Karpas-422 (cell line): ENCODE results near the gene ATXN1. TPM values are rescaled to one million over a fixed set of nuclear protein-coding genes. Genes with fewer than 3 reads are reported as not detected.

ENCODE experiments used
- DNase-seq: peaks from one replicate; pipeline ENCODE4 v3.0.0-alpha.2; 2015
- H2AFZ ChIP-seq: fragments of 200-600 bp; sonication (generic); 2 replicates; pipeline ENCODE4 v1.6.1; 2014; ENCODE audit warnings: antibody characterized with exemption, low read length, mixed read lengths
- H3K27ac ChIP-seq: fragments of 200-600 bp; sonication (generic); 2 replicates; pipeline ENCODE4 v1.5.1; 2014; ENCODE audit warnings: mild to moderate bottlenecking, low read length, moderate library complexity
- H3K27me3 ChIP-seq: fragments of 200-600 bp; sonication (generic); 2 replicates; pipeline ENCODE4 v1.6.1; 2014; ENCODE audit warnings: low read length, mixed read lengths
- H3K36me3 ChIP-seq: fragments of 200-600 bp; sonication (generic); 2 replicates; pipeline ENCODE4 v1.6.1; 2014; ENCODE audit warnings: low read length, mixed read lengths; ENCODE audit not compliant: insufficient read depth
- H3K4me1 ChIP-seq: fragments of 200-600 bp; sonication (generic); 2 replicates; pipeline ENCODE4 v1.6.1; 2014; ENCODE audit warnings: mild to moderate bottlenecking, low read length, mixed read lengths
- H3K4me2 ChIP-seq: fragments of 200-600 bp; sonication (generic); 2 replicates; pipeline ENCODE4 v1.6.1; 2014; ENCODE audit warnings: low read length, low read depth, mild to moderate bottlenecking; ENCODE audit not compliant: poor library complexity, severe bottlenecking
- H3K4me3 ChIP-seq: fragments of 200-600 bp; sonication (generic); 2 replicates; pipeline ENCODE4 v1.5.1; 2014; ENCODE audit warnings: mild to moderate bottlenecking, antibody characterized with exemption, low read length, mixed read lengths
- H3K79me2 ChIP-seq: fragments of 200-600 bp; sonication (generic); 2 replicates; pipeline ENCODE4 v1.6.1; 2014; ENCODE audit warnings: mild to moderate bottlenecking, low read length, mixed read lengths
- H3K9ac ChIP-seq: fragments of 200-600 bp; sonication (generic); 2 replicates; pipeline ENCODE4 v1.6.0; 2014; ENCODE audit warnings: low read length
- H3K9me2 ChIP-seq: fragments of 200-600 bp; sonication (generic), shearing (Covaris generic); replicated peaks from 2 replicates; pipeline ENCODE4 v1.6.0; 2014; ENCODE audit warnings: mild to moderate bottlenecking, low read length, moderate library complexity; ENCODE audit not compliant: insufficient read depth
- H3K9me3 ChIP-seq: fragments of 300-700, 200-600 bp; sonication (generic); 2 replicates; pipeline ENCODE4 v1.6.1; 2014; ENCODE audit warnings: low read length, mixed read lengths
- H4K20me1 ChIP-seq: fragments of 200-600 bp; sonication (generic); 2 replicates; pipeline ENCODE4 v1.6.1; 2014; ENCODE audit warnings: mild to moderate bottlenecking, antibody characterized with exemption, low read length, low read depth; ENCODE audit not compliant: insufficient read depth
- total RNA-seq: library from RNA; depleted of rRNA; stranded (reverse); fragments of >200 nt; shearing (Covaris generic); gene quantifications from 2 replicates; pipeline ENCODE4 v1.2.3, GENCODE V29; 2014; ENCODE audit warnings: low replicate concordance

ATXN1 gene
- total RNA-seq, 1 experiment from 2014 or later, result 0.37 TPM

DNA sequence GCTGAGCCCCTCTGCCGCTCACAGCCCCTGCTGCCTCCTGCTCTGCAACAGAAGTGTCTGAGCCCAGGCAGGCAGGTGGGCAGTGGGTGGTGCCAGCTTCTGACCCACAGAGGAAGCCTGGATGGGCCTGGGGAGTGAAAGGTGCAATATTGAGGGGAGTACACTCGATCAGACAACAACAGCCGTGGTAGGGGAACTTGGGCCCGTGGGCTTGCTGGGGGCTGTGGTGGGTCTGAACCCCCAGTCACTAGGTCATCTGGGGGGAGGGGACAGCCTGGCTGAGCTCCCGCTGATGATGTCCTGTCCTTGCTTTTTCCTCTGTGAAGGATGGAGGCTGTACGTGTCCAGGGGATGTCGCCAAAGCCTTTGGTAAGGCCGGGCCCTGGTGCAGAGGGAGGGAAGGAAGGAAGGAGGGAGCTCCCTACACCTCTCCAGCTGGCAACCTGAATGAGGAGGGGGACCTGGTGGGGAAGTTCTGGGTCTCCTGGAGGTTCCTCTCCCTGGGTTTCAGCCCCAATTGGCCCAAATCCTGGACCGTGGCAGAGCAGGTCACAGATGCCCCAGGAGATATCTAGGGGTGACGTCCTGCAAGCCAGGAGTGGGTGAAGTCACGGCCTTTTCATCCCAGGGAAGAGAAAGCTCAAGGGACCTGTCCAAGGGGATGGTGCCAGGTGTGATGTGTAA is 475.7 kb downstream of the ATXN1 start:
- H3K4me3 ChIP-seq, result no peak overlapping the region
- H2AFZ ChIP-seq, result no peak overlapping the region
- DNase-seq, result no peak
- H3K9me2 ChIP-seq, result no peaks in the 10 kb centered on the region
- H3K9me3 ChIP-seq, result no peaks in the 10 kb centered on the region
- H3K36me3 ChIP-seq, result no peaks in the 10 kb centered on the region
- no peaks in the 10 kb centered on the region for H3K79me2 ChIP-seq
- H3K4me1 ChIP-seq, result no peaks in the 10 kb centered on the region
- no peak overlapping the region for H3K4me2 ChIP-seq
- H3K9ac ChIP-seq, result no peak overlapping the region
- no peaks in the 10 kb centered on the region for H4K20me1 ChIP-seq
- H3K27me3 ChIP-seq, result no peaks in the 10 kb centered on the region
- no peak overlapping the region for H3K27ac ChIP-seq

DNA sequence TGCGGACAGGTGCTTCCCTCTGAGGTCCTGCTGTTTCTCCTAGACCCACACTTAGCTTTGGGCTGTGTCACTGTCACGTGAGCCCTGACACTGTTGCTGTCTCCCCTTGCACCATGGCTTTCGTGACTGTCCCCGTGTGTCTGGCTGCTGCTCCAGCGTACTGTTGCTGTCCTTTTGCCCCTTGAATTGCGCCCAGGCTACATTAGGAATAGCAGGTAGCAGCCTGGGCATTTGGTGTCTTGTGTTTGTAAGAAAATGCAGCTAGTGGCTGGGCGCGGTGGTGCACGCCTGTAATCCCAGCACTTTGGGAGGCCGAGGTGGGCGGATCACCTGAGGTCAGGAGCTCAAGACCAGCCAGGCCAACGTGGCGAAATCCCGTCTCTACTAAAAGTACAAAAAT is 476.8 kb downstream of the ATXN1 start:
- Histone ChIP-seq H3K27me3 (no peaks in the 10 kb centered on the region), H3K27ac (no peak overlapping the region), H3K9ac (no peak overlapping the region)

DNA sequence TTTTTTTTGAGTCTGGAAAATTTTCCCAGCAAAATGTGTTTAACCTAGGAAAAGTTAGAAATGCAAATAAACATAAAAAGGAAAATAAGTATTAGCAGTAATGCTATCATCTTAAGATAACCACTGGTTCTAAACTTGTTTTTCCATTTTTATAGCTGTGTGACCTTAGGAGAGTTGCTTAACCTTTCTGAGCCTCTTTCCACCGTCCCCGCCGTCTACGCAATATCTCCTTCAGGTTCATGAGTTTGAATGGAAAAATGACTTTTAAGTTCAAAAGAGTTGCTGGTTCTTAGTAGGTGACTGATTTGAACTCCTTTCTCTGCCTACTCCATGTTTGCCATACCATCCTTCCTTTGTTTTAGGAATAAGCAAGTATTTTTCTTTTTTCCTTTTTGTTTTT is 478.9 kb downstream of the ATXN1 start:
- no peaks in the 10 kb centered on the region for H4K20me1 ChIP-seq
- H3K9ac ChIP-seq, result no peak overlapping the region
- no peak for DNase-seq
- H3K4me3 ChIP-seq, result no peak overlapping the region
- H3K79me2 ChIP-seq, result no peaks in the 10 kb centered on the region
- H3K9me3 ChIP-seq, result no peaks in the 10 kb centered on the region
- H2AFZ ChIP-seq, result no peak overlapping the region
- no peaks in the 10 kb centered on the region for H3K27me3 ChIP-seq
- no peak overlapping the region for H3K4me2 ChIP-seq
- no peaks in the 10 kb centered on the region for H3K36me3 ChIP-seq
- no peak overlapping the region for H3K27ac ChIP-seq
- H3K9me2 ChIP-seq, result no peaks in the 10 kb centered on the region
- peaks cover 3% of the 10 kb centered on the region for H3K4me1 ChIP-seq

More for the DNA sequence above, 476.8 kb downstream of the ATXN1 start:
- H3K4me1 ChIP-seq, result no peaks in the 10 kb centered on the region
- H3K4me3 ChIP-seq, result no peak overlapping the region
- no peak overlapping the region for H3K4me2 ChIP-seq
- DNase-seq, result no peak
- H4K20me1 ChIP-seq, result no peaks in the 10 kb centered on the region
- H3K79me2 ChIP-seq, result no peaks in the 10 kb centered on the region
- H3K36me3 ChIP-seq, result no peaks in the 10 kb centered on the region
- H3K9me2 ChIP-seq, result no peaks in the 10 kb centered on the region
- H3K9me3 ChIP-seq, result no peaks in the 10 kb centered on the region
- H2AFZ ChIP-seq, result no peak overlapping the region

DNA sequence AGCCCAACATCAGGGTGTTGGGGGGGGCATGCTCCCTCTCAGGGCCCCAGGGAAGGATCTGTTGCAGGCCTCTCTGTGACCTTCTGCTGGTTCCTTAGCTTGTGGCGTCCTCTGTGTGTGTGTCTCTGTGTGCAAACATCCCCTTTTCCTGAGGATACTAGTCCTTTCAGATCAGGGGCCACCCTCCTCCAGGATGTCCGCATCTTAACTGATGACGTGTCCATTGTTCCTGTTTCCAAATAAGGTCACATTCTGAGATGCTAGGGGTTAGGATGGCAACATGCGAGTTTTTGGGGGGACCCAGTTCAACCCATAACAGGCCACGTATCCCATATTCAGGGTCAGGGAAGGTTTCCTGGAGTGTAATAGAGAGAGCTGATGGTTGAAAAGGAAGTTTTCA is 482.0 kb downstream of the ATXN1 start:
- Histone ChIP-seq H3K27ac (no peak overlapping the region), H3K9me3 (no peaks in the 10 kb centered on the region), H3K36me3 (no peaks in the 10 kb centered on the region), H3K27me3 (no peaks in the 10 kb centered on the region), H3K4me3 (no peak overlapping the region), H3K9ac (no peak overlapping the region), H3K9me2 (no peaks in the 10 kb centered on the region), H3K79me2 (no peaks in the 10 kb centered on the region), H3K4me1 (peaks cover 4% of the 10 kb centered on the region), H4K20me1 (no peaks in the 10 kb centered on the region), H3K4me2 (no peak overlapping the region), H2AFZ (no peak overlapping the region)
- DNase-seq, result no peak

DNA sequence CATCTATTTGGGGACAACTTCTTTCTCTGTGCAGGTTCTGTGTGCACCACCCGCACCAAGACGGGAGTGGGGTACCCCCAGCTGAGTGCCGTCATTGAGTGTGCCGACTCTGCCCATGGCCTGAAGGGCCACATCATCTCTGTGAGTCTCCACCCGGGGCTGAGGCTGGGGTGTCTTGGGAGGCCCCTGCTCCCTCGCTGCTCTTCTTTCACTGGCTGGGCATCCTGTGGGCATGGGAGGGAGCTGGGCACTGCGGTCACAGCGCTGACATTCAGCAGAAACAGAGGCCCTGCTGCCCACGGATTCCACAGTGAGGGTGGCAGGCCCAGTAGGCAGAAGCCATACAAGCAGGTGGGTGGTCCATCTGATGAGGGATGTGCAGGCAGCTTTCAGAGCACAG is 482.5 kb downstream of the ATXN1 start:
- no peaks in the 10 kb centered on the region for H3K79me2 ChIP-seq
- no peak overlapping the region for H3K9ac ChIP-seq
- no peak overlapping the region for H2AFZ ChIP-seq
- no peak overlapping the region for H3K4me2 ChIP-seq
- H3K4me1 ChIP-seq, result peaks cover 4% of the 10 kb centered on the region
- no peaks in the 10 kb centered on the region for H3K27me3 ChIP-seq
- no peak overlapping the region for H3K27ac ChIP-seq
- no peaks in the 10 kb centered on the region for H3K36me3 ChIP-seq
- H4K20me1 ChIP-seq, result no peaks in the 10 kb centered on the region
- DNase-seq, result no peak
- no peaks in the 10 kb centered on the region for H3K9me3 ChIP-seq
- no peak overlapping the region for H3K4me3 ChIP-seq
- H3K9me2 ChIP-seq, result no peaks in the 10 kb centered on the region

DNA sequence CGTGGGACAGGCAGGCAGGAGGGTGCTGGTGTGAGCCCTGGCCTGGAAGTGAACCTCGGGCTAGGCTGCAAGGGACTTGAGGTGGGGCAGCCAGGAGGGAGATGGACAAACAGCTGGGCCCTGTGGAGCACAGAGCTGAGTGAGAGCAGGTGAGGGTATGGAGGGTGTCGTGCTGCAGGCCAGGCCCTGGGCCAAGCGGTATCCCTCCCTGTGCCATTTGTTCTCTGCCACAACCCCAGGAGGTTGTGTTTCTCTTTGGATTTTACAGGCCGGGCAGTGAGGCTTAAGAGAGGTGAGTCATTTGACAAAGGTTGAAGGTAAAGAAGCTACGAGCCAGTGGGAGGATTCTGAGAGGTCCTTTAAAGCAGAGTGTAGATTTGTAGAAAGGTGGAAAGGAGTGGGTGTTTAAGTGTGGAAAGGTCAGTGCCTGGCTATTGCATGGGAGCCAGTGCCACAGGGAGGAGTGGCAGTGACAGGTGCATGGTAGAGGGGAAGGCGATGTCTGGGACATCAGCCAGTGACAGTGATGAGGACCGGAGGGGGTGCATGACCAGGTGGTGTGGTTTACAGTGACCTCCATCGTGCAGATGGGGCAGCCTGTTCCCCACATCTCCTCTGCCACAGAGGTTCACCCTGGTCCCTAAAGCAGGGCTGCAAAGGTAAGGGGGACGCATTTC is 483.1 kb downstream of the ATXN1 start:
- no peak for DNase-seq
- Histone ChIP-seq H3K36me3 (no peaks in the 10 kb centered on the region), H3K9me2 (no peaks in the 10 kb centered on the region), H3K4me1 (peaks cover 4% of the 10 kb centered on the region), H3K4me3 (no peak overlapping the region), H3K9me3 (no peaks in the 10 kb centered on the region), H4K20me1 (no peaks in the 10 kb centered on the region), H3K4me2 (no peak overlapping the region), H2AFZ (no peak overlapping the region), H3K79me2 (no peaks in the 10 kb centered on the region), H3K27ac (no peak overlapping the region), H3K9ac (no peak overlapping the region), H3K27me3 (no peaks in the 10 kb centered on the region)

DNA sequence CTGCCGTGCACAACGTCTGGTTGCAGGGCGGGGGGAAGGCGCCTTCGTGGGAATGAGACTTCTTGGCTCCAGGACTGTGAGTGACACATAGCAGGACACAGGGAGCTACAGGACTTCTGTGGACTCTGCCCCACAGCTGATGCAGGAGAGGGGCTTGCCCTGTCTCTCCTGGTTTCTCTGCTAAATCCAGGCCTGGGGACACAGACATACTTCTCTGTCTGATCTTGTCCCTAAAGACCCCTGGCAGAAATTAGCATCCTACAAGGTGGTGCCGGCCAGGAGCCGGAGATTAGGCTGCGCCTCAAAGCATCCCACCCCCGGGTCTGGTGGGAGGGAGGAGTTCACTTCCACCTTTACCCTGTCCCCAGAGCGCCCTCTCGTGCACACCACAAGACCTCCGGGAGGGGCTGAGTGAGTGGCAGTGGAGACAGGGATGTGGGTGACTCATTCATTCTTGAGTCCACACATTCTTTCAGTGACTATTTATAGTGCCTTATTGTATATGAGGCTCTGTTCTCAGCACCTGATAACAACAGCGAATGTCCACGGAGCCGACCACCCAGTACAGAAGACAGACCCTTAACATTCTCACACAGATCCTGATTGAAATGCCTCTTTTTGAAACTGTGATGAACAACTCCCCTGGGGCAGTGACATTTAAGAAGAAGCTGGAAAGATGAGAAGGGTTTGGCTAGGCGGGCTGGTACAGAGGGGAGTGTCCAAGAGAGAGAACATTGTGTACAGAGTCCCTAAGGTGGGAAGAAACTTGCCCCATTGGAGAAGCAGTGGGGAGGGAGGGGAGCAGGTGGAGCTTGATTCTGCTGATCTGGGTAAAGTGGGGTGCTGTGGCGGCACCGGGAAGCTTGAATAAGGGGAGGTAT is 483.9 kb downstream of the ATXN1 start:
- Histone ChIP-seq H3K36me3 (no peaks in the 10 kb centered on the region), H3K79me2 (no peaks in the 10 kb centered on the region), H3K4me1 (peaks cover 4% of the 10 kb centered on the region), H3K9me2 (no peaks in the 10 kb centered on the region), H4K20me1 (no peaks in the 10 kb centered on the region), H3K27ac (no peak overlapping the region), H3K27me3 (no peaks in the 10 kb centered on the region), H3K9me3 (no peaks in the 10 kb centered on the region), H3K4me2 (no peak overlapping the region), H3K9ac (no peak overlapping the region), H3K4me3 (no peak overlapping the region), H2AFZ (no peak overlapping the region)
- DNase-seq, result peak; percentile 82

DNA sequence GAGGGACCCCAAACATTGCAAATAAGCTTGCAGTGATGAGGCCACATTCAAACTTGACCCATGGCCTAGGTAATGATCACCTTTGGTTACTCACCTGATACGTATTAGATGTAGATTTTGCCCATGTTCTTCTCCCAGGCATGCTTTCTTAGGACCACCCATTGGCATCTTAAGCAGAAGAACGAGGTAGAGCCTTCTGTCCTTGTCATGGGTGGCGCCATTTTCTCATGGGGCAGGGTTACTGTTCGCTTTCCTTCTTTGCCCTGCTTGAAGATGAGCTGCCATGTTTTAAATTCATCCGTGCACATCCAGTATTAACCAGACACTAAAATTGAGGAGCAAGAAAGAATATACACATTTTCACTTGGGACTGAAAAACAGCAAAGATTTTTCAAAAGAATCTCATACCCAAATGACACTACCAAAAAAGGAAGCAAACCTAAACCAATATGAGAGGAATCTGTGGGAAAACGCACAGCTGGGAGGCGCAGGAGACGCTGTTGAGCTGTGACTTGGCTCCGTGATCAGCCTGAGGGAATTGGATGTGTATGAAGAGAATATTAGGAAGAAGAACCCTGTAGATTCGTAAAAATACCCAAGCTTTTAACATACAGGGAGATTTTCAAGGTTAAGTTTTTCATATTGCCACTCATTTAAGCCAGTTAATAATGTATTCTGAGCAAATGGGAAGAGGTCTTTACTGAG is 486.2 kb downstream of the ATXN1 start:
- Histone ChIP-seq H3K27ac (no peak overlapping the region), H3K36me3 (no peaks in the 10 kb centered on the region)

More for the DNA sequence above, 486.2 kb downstream of the ATXN1 start:
- no peaks in the 10 kb centered on the region for H3K9me2 ChIP-seq
- H3K4me2 ChIP-seq, result no peak overlapping the region
- peaks cover 4% of the 10 kb centered on the region for H3K4me1 ChIP-seq
- no peaks in the 10 kb centered on the region for H3K27me3 ChIP-seq
- no peak overlapping the region for H3K9ac ChIP-seq
- H3K4me3 ChIP-seq, result no peak overlapping the region
- no peak overlapping the region for H2AFZ ChIP-seq
- no peaks in the 10 kb centered on the region for H3K9me3 ChIP-seq
- H3K79me2 ChIP-seq, result no peaks in the 10 kb centered on the region
- DNase-seq, result no peak
- no peaks in the 10 kb centered on the region for H4K20me1 ChIP-seq
